OCI-LY7 (cell line): Measurements from ENCODE around the gene SPDYE6. TPM values are rescaled to one million over a fixed set of nuclear protein-coding genes. Genes with fewer than 3 reads are reported as not detected.

ENCODE experiments used
- BruUV-seq: library from RNA; stranded (reverse); fragments of 400-500 nt; replicated peaks from 2 replicates; lab custom pipeline; 2021; lab: Mats Ljungman, UMichigan
- CTCF ChIA-PET: fragments of 300-600 bp; sonication (Branson Sonifier 250); formaldehyde crosslinking; loops from one replicate; lab custom pipeline; 2022; ENCODE audit warnings: antibody characterized with exemption; ENCODE audit not compliant: unreplicated experiment; lab: Charles Lee
- POLR2A ChIA-PET: fragments of 300-600 bp; sonication (Branson Sonifier 250); formaldehyde crosslinking; loops from one replicate; lab custom pipeline; 2022; ENCODE audit warnings: antibody characterized with exemption; lab: Charles Lee
- DNase-seq: peaks from one replicate; pipeline ENCODE4 v3.0.0-alpha.2; 2015; ENCODE audit warnings: low spot score
- H2AFZ ChIP-seq: fragments of 200-600 bp; sonication (generic), shearing (Covaris generic); 2 replicates; pipeline ENCODE4 v1.6.1; 2014; ENCODE audit warnings: mild to moderate bottlenecking, antibody characterized with exemption, low read length, moderate library complexity
- H3K27ac ChIP-seq: fragments of 200-600 bp; sonication (generic); 2 replicates; pipeline ENCODE4 v1.5.1; 2014; ENCODE audit warnings: mixed run types, low read depth, mild to moderate bottlenecking, moderate library complexity, low read length, inconsistent platforms; ENCODE audit not compliant: poor library complexity, severe bottlenecking
- H3K36me3 ChIP-seq: fragments of 200-600 bp; sonication (generic); 2 replicates; pipeline ENCODE4 v1.6.1; 2014; ENCODE audit warnings: mild to moderate bottlenecking, antibody characterized with exemption, low read length, moderate library complexity, mixed read lengths; ENCODE audit not compliant: insufficient read depth
- H3K4me1 ChIP-seq: fragments of 200-600 bp; sonication (generic); 2 replicates; pipeline ENCODE4 v1.5.1; 2014; ENCODE audit warnings: mild to moderate bottlenecking, low read length; ENCODE audit not compliant: insufficient read depth, poor library complexity, severe bottlenecking
- H3K4me2 ChIP-seq: fragments of 200-600 bp; sonication (generic); 2 replicates; pipeline ENCODE4 v1.6.1; 2014; ENCODE audit warnings: mild to moderate bottlenecking, low read length
- H3K4me3 ChIP-seq: fragments of 200-600 bp; sonication (generic); 2 replicates; pipeline ENCODE4 v1.5.1; 2014; ENCODE audit warnings: mild to moderate bottlenecking, low read depth, low read length; ENCODE audit not compliant: poor library complexity, severe bottlenecking
- H3K79me2 ChIP-seq: fragments of 200-600 bp; sonication (generic); 2 replicates; pipeline ENCODE4 v1.6.1; 2016; ENCODE audit warnings: low read depth, mild to moderate bottlenecking, low read length, moderate library complexity, mixed read lengths; ENCODE audit not compliant: insufficient read depth
- H3K9me2 ChIP-seq: fragments of 200-600 bp; sonication (generic); 2 replicates; pipeline ENCODE4 v1.6.1; 2016; ENCODE audit warnings: mild to moderate bottlenecking, low read length, mixed read lengths; ENCODE audit not compliant: insufficient read depth
- H3K9me3 ChIP-seq: fragments of 200-600 bp; sonication (generic); 2 replicates; pipeline ENCODE4 v1.6.1; 2014; ENCODE audit warnings: mild to moderate bottlenecking, mixed run types, low read length, mixed read lengths
- H4K20me1 ChIP-seq: fragments of 200-600 bp; sonication (generic); 2 replicates; pipeline ENCODE4 v1.6.1; 2014; ENCODE audit warnings: mild to moderate bottlenecking, antibody characterized with exemption, low read length, moderate library complexity, mixed read lengths; ENCODE audit not compliant: insufficient read depth
- EZH2phosphoT487 ChIP-seq: fragments of 200-600 bp; sonication (generic); IDR thresholded peaks from 2 replicates; pipeline ENCODE4 v1.6.1; 2018; ENCODE audit warnings: low read depth, borderline replicate concordance, mild to moderate bottlenecking, mixed run types, antibody characterized with exemption, low read length, moderate library complexity, mixed read lengths
- intact Hi-C: fragments of 100-400 bp; cut with micrococcal nuclease; formaldehyde crosslinking; loops from one replicate; pipeline ENCODE4 v1.10.0; 2022; ENCODE audit not compliant: unreplicated experiment
- total RNA-seq, 2 experiments: library from RNA; depleted of rRNA in 1 of 2; stranded (reverse); fragments of >200 nt in 1 of 2; shearing (Covaris generic) in 1 of 2; gene quantifications; 2 replicates each; pipeline ENCODE4 v1.2.3, GENCODE V29; 2014 to 2022
- TF ChIP-seq, protein P1 (sequence below): fragments of 200-600 bp; sonication (generic); conservative IDR thresholded peaks from 2 replicates; pipeline ENCODE4 v1.5.1; 2014; ENCODE audit warnings: mild to moderate bottlenecking, antibody characterized with exemption, low read length, moderate library complexity, mixed read lengths

The SPDYE6 gene
- total RNA-seq, 2 experiments from 2014 or later = not detected

DNA sequence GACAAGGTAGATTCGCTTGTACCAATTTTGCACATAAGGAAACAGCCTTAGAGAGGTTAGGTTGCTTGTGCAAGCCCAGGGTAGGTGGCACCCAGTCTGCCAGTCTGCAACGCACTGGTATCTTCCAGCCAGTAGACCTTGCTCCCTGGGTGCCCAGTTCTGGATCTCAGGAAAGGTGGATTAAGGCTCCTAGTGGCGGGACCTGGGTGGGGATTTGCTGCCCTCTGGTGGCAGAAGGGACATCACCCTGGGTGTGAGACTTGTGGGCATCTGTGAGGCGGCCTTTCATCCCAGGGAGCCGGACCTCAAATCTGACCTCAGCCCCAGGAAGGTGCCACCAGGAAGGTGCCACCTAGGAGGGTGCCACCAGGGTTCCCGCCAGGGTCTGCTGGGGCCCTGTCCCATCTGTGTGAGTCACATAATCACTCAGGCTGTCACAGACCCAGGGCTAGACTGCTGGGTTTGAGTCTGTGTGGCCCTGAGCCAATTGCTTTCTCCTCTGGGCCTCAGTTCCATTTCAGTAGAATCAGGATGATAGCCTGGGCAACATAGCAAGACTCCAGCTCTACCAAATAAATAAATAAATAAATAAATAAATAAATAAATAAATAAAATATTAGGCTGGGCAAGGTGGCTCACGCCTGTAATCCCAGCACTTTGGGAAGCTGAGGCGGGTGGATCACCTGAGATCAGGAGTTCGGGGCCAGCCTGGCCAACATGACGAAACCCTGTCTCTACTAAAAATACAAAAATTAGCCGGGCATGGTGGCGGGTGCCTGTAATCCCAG, 34.6 kb upstream of the SPDYE6 start:
- ChIA-PET CTCF (no interaction called here), POLR2A (interaction anchor here (0.6 kb wide), 1 partner anchor 532 kb away, joined by 7 read pairs; no protein-coding TSS in a partner anchor)
- H3K9me3 ChIP-seq = no peaks in the 10 kb centered on the region
- H2AFZ ChIP-seq = no peak overlapping the region
- BruUV-seq = no TSS peak
- H3K4me3 ChIP-seq = no peak overlapping the region
- DNase-seq = peak; percentile 81
- peaks cover 5% of the 10 kb centered on the region; the same call in 1 of the 2 replicates for H3K79me2 ChIP-seq
- no peaks in the 10 kb centered on the region for H4K20me1 ChIP-seq
- TF ChIP-seq EZH2phosphoT487 = no peak
- TF ChIP-seq, protein P1, sequence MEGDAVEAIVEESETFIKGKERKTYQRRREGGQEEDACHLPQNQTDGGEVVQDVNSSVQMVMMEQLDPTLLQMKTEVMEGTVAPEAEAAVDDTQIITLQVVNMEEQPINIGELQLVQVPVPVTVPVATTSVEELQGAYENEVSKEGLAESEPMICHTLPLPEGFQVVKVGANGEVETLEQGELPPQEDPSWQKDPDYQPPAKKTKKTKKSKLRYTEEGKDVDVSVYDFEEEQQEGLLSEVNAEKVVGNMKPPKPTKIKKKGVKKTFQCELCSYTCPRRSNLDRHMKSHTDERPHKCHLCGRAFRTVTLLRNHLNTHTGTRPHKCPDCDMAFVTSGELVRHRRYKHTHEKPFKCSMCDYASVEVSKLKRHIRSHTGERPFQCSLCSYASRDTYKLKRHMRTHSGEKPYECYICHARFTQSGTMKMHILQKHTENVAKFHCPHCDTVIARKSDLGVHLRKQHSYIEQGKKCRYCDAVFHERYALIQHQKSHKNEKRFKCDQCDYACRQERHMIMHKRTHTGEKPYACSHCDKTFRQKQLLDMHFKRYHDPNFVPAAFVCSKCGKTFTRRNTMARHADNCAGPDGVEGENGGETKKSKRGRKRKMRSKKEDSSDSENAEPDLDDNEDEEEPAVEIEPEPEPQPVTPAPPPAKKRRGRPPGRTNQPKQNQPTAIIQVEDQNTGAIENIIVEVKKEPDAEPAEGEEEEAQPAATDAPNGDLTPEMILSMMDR = peak; percentile 96
- peaks cover 74% of the 10 kb centered on the region for H3K36me3 ChIP-seq
- H3K4me1 ChIP-seq = peaks cover 15% of the 10 kb centered on the region
- H3K27ac ChIP-seq = no peak overlapping the region
- no peaks in the 10 kb centered on the region for H3K9me2 ChIP-seq
- intact Hi-C loops = loop anchor here (1.0 to 10.0 kb wide), 2 partner anchors 112 to 846 kb away; no protein-coding TSS in a partner anchor
- no peak overlapping the region for H3K4me2 ChIP-seq

DNA sequence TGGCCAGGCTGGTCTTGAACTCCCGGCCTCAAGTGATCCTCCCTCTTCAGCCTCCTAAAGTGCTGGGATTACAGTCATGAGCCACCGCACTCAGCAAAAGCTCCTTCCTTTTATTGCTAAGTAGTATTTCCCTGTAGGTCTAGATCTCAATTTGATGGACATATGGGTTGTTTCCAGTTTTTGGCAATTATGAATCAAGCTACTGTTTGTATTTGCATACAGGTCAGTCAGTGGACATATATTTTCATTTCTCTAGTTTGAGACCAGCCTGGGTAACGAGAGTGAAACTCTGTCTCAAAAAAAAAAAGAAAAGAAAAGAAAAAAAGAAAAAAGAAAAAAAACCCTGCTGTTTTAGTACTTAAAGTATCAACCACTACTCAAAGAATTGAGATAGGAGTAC, 33.6 kb upstream of the SPDYE6 start:
- intact Hi-C loops = loop anchor here (1.0 to 10.0 kb wide), 3 partner anchors 68 to 845 kb away; no protein-coding TSS in a partner anchor
- BruUV-seq = no TSS peak
- POLR2A ChIA-PET = interaction anchor here (0.6 to 0.7 kb wide), 5 partner anchors 86 to 1283 kb away, joined by 3 to 4 read pairs (median 3); no protein-coding TSS in a partner anchor

More for the DNA sequence above, 33.6 kb upstream of the SPDYE6 start:
- TF ChIP-seq EZH2phosphoT487 = no peak
- TF ChIP-seq, protein P1 = no peak
- Histone ChIP-seq H3K79me2 (peaks cover 5% of the 10 kb centered on the region; the same call in 1 of the 2 replicates), H3K9me3 (no peaks in the 10 kb centered on the region), H3K4me1 (peaks cover 5% of the 10 kb centered on the region), H3K36me3 (peaks cover 75% of the 10 kb centered on the region), H2AFZ (no peak overlapping the region), H3K9me2 (no peaks in the 10 kb centered on the region), H4K20me1 (no peaks in the 10 kb centered on the region), H3K4me3 (no peak overlapping the region), H3K4me2 (no peak overlapping the region), H3K27ac (peak overlapping the region; percentile 45)
- CTCF ChIA-PET = interaction anchor here (1.0 kb wide), 1 partner anchor 101 kb away, joined by 3 read pairs; no protein-coding TSS in a partner anchor
- no peak for DNase-seq
